22Rv1 (cell line): ENCODE results near the gene ASTN1.

Experiments
- H3K27ac ChIP-seq: fragments of 450-650 bp; 2 replicates; pipeline ENCODE4 v1.5.1; 2017
- CTCF ChIP-seq: fragments of 450-650 bp; IDR thresholded peaks from 2 replicates; pipeline ENCODE4 v1.5.1; 2017; ENCODE audit warnings: mild to moderate bottlenecking
- ZFX ChIP-seq: fragments of 450-650 bp; IDR thresholded peaks from 2 replicates; pipeline ENCODE4 v1.6.1; 2017; ENCODE audit warnings: antibody characterized with exemption, borderline replicate concordance

ASTN1 gene

DNA sequence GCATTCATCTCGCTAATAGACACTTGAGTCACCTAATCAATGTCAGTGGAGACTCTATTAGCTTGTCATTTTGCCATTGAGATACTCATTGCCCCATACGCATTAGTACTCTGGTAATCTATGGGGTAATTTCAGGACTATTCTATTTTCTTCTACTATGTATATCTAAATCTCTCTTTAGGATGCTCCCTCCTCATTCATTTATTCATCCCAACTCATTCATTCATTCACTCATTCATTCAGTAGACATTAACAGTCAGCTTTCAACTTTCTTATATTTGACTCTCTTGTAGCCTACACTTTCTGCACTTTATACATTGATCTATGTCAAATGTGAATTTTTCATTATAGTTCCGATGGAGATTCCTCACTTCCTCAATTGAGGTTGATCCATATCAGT is 170.9 kb downstream of the ASTN1 start:
- no peak overlapping the region for H3K27ac ChIP-seq
- TF ChIP-seq CTCF (no peak), ZFX (no peak)

DNA sequence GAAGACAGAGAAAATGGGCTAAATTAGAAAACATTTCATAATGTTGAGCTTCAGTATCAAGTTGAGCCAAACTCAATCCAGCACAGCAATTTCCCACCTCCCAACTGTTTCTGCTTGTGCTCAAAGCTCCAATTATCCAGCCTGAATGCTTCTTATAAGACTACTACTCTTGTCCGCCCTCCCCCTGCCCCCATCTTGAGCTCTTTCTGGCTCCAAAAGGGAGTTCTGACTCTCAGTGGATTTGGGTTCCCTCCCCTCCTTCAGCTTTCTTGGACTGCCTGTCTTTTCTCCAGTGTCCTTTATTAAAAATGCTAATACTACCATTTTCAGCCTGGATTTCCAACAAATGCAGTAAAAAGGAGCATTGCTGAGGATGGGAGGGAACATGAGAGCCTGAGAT is 174.8 kb downstream of the ASTN1 start:
- H3K27ac ChIP-seq = no peak overlapping the region
- TF ChIP-seq CTCF (no peak), ZFX (no peak)

- TF ChIP-seq CTCF (no peak), ZFX (no peak)
- no peak overlapping the region for H3K27ac ChIP-seq
These were observed 175.5 kb downstream of the ASTN1 start for GRCh38 chr1:176989023-176989422.

DNA sequence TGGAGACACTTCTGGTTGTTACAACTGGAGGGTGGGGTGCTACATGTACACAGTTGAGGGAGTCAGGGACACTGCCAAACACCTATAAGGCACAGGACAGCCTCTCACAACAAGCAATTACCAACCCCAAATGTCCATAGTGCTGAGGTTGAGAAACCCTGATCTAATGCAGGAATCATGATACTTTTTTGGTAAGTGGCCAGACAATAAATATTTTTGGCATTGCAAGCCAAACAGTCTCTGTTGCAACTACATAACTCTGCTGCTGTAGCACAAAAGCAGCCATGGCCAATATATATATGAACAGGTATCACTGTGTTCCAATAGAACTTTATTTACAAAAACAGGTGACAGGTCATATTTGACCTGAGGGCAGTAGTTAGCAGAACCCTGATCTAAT is 177.5 kb downstream of the ASTN1 start:
- no peak for TF ChIP-seq ZFX
- TF ChIP-seq CTCF = no peak
- H3K27ac ChIP-seq = no peak overlapping the region

- no peak overlapping the region for H3K27ac ChIP-seq
- TF ChIP-seq ZFX (no peak), CTCF (no peak)
These were observed 180.8 kb downstream of the ASTN1 start for GRCh38 chr1:176983731-176984130.

DNA sequence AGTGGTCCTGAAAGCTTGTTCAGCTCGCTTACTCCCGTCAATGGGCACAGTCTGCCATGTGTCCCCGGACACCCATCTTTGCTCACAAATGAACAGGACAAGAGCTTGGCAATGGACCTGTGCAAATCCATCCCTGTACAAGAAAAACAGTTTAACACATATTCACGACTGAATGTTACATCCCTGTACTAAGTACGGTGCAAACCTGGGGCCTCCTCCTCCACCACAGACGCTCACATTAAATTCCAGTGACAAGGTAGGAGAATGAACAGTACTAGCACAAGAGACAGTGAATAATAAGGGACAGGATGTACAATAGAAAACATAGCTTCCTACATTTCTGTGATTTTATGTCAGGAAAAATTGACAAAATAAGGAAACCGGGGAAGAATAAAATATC is 187.7 kb downstream of the ASTN1 start:
- TF ChIP-seq CTCF = no peak
- TF ChIP-seq ZFX = no peak

GRCh38 chr1:176976225-176976624 is 188.3 kb downstream of the ASTN1 start:
- TF ChIP-seq ZFX (no peak), CTCF (no peak)
- no peak overlapping the region for H3K27ac ChIP-seq

More for the DNA sequence above, 187.7 kb downstream of the ASTN1 start:
- H3K27ac ChIP-seq = no peak overlapping the region
